Epithelial cell of esophagus (primary cell): Measurements from ENCODE around the gene BDKRB2.

ENCODE experiments used
- DNase-seq: peaks from one replicate; pipeline ENCODE4 v3.0.0; 2010; ENCODE audit warnings: low read depth
- H3K4me3 ChIP-seq: 2 replicates; pipeline ENCODE4 v1.5.1; 2011; ENCODE audit warnings: mild to moderate bottlenecking, low read length, control low read depth
- CTCF ChIP-seq: IDR thresholded peaks from 2 replicates; pipeline ENCODE4 v1.5.1; 2011; ENCODE audit warnings: low read depth, mild to moderate bottlenecking, low read length, control low read depth, inconsistent platforms; ENCODE audit not compliant: insufficient read depth; ENCODE audit errors: missing control alignments

BDKRB2 gene

DNA sequence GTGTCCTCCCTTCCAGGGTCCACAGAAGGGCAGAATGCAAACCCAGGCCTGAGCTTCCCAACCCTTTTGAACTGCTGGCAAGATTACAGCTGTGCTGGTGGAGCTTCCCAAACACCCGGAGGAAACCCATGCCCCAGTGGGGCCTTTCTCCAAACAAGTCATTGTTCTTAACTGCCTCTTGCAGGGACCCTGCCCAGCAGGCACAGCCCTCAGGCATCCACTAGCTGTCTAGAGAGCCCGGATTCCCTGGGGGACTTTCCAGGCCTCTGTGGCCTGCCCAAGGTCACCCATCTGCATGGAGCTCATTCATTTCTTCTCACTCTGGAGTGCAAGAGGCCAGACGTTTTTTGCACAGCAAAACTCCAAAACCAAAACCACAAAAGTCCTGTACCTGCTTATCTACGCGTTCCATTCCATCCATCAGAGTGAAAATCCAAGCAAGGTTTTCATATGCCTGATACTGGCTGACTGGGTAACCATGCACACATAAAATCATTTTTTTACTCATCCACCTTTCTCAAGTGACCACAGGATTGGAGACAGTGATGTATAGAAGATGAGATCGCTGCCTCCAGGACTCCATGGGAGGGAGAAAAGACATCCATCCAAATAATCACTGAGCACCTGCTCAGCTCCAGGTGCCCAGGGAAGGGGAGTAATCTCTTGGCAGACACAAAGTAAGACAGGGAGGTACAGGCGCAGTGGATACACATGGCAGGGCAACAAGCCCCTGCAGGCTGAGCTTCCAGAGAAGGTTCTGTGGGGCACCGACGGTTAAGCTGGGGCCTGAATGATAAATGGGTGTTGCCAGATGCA lies 17.2 kb upstream of the BDKRB2 start:
- H3K4me3 ChIP-seq: no peak overlapping the region
- DNase-seq: no peak
- no peak for TF ChIP-seq CTCF

DNA sequence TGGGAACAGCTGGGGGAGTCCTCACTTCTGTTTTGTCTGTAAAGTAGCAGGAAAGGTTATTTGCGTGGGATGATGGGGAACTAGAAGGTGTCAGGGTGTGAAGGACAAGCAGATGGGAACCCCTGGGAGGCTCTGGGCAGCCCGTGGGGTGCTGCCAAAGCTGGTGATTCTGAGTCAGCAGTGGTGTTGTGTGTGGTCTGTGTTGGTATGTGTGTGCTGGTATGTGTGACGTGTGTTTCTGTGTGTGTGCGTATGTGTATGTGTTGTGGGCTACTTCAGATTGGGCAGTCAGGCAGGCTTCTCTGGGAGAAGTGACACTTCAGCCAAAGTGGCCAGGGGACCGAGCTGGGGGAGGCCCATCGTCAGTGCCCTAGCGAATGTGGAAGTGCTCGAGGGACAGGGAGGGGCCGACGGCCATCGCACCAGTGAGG lies 15.3 kb upstream of the BDKRB2 start:
- DNase-seq: no peak
- TF ChIP-seq CTCF: no peak
- H3K4me3 ChIP-seq: no peak overlapping the region

DNA sequence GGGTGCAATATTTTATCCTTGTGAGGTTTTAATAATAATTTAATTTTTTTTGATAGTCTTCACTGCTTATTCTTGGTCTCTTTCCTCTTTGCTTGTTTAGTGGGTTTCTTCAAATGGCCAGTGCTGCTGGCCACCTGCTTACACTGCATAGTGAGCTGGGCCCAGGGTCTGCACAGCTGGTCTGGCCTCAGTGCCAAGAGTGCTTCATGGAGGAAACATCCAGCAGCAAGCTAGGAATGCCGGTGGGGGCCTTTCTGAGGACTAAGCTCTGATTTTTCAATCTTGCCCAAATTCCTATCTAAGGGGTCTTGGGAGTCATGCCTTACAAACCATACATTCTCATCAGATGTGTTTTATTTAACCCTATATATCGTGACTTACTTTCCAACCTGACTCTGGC lies 13.3 kb upstream of the BDKRB2 start:
- DNase-seq: no peak
- H3K4me3 ChIP-seq: no peak overlapping the region
- TF ChIP-seq CTCF: no peak

- no peak for DNase-seq
- H3K4me3 ChIP-seq: no peak overlapping the region
- no peak for TF ChIP-seq CTCF
Observed at GRCh38 chr14:96191841-96192462, 12.7 kb upstream of the BDKRB2 start.

DNA sequence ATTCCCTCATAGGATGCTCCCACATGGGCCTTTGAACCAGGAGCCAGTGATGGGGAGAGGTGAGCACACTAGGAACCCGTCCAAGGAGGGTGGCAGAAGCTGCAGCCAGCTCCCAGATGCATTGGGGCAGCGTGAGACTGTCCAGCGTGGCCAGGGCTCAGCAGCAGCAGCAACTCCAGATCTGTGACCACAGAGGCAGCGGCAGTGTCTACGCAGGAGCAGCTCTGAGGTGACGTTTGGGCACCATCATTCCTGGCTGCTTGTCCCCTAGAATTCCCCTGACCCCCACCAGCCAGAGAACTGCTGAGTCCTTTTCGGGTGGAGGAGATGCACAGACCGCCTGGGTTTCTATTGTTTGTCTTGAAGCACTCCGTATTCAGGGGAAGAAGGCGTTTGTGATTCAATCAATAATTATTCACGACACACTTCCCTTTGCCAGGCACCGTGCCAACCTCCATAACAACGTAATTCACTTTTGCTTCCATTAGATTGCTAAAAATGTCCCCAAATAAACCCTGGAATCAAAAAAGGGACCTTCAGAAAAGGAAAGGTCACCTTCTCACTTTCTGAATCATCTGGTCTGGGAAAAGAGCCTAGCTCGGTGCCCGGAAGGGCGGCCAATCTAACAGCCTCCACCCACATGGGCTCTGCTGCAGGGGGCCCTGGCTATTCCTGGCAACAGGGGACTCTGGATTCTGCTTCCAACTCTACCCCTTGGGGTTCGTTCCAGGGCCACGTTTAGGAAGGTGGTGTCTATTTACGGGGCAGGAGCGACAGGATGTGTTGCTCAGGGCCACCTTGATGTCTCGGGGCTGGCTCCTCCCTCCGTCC lies 11.4 kb upstream of the BDKRB2 start:
- no peak for DNase-seq
- no peak for TF ChIP-seq CTCF
- no peak overlapping the region for H3K4me3 ChIP-seq

GRCh38 chr14:96194262-96194656 lies 10.4 kb upstream of the BDKRB2 start:
- H3K4me3 ChIP-seq: no peak overlapping the region
- no peak for TF ChIP-seq CTCF
- DNase-seq: no peak
